HEK293 (cell line): ENCODE measurements around the gene ARPC1A.

Experiments used
- CTCF ChIA-PET: fragments of 350-600 bp; formaldehyde crosslinking; extraction: SDS; loops from one replicate; lab custom pipeline; 2021; ENCODE audit warnings: antibody characterized with exemption; lab: Yijun Ruan, JAX
- POLR2A ChIA-PET: fragments of 300-600 bp; formaldehyde crosslinking; extraction: SDS; loops from one replicate; lab custom pipeline; 2020; ENCODE audit warnings: antibody characterized with exemption, inconsistent platforms; lab: Yijun Ruan, JAX
- H3K27ac ChIP-seq: fragments of 200-500 bp; sonication (Bioruptor generic); 2 replicates; pipeline ENCODE4 v1.5.1; 2014; ENCODE audit warnings: low read depth, low read length, control low read depth, inconsistent platforms; ENCODE audit errors: extremely low read depth
- H3K36me3 ChIP-seq, 2 experiments: fragments of 200-500 bp in 1 of 2; sonication (Bioruptor generic) in 1 of 2; 1 replicate in 1 of 2; 2 replicates in 1 of 2; pipeline ENCODE4 v1.5.1; 2014 to 2017; ENCODE audit warnings: inconsistent platforms in 2 of 2, low read length in 2 of 2; ENCODE audit not compliant: control insufficient read depth in 2 of 2, insufficient read depth in 1 of 2
- H3K4me1 ChIP-seq: fragments of 200-500 bp; sonication (Bioruptor generic); 2 replicates; pipeline ENCODE4 v1.5.1; 2014; ENCODE audit warnings: mild to moderate bottlenecking, low read length, inconsistent platforms; ENCODE audit not compliant: control insufficient read depth, insufficient read depth
- H3K4me3 ChIP-seq: 2 replicates; pipeline ENCODE4 v1.5.1; 2011; ENCODE audit warnings: low read depth, mild to moderate bottlenecking, control low read depth, low read length, moderate library complexity
- H3K9me3 ChIP-seq: fragments of 200-500 bp; sonication (Bioruptor generic); 2 replicates; pipeline ENCODE4 v1.5.1; 2014; ENCODE audit warnings: low read depth, low read length, inconsistent platforms; ENCODE audit not compliant: control insufficient read depth, insufficient read depth
- KLF8 ChIP-seq: fragments of 450-650 bp; formaldehyde crosslinking; IDR thresholded peaks from 2 replicates; pipeline ENCODE4 v1.5.1; 2016; ENCODE audit warnings: missing biosample characterization, missing genetic modification characterization
- SETDB1 ChIP-seq: IDR thresholded peaks from one replicate; pipeline ENCODE4 v1.6.1; 2017; ENCODE audit warnings: mild to moderate bottlenecking, low read length, moderate library complexity, mixed read lengths; ENCODE audit not compliant: insufficient read length
- YY2 ChIP-seq: fragments of 450-650 bp; formaldehyde crosslinking; IDR thresholded peaks from 2 replicates; pipeline ENCODE4 v1.5.1; 2016; ENCODE audit warnings: missing biosample characterization, missing genetic modification characterization
- ZBTB17 ChIP-seq: fragments of 450-650 bp; formaldehyde crosslinking; IDR thresholded peaks from 2 replicates; pipeline ENCODE4 v1.5.1; 2016; ENCODE audit warnings: missing biosample characterization, missing genetic modification characterization
- ZBTB20 ChIP-seq: fragments of 450-650 bp; formaldehyde crosslinking; IDR thresholded peaks from 2 replicates; pipeline ENCODE4 v1.5.1; 2016; ENCODE audit warnings: missing biosample characterization, missing genetic modification characterization
- ZBTB21 ChIP-seq: fragments of 450-650 bp; formaldehyde crosslinking; IDR thresholded peaks from 2 replicates; pipeline ENCODE4 v1.5.1; 2017; ENCODE audit warnings: missing biosample characterization, missing genetic modification characterization
- ZFP69B ChIP-seq: fragments of 450-650 bp; formaldehyde crosslinking; IDR thresholded peaks from 2 replicates; pipeline ENCODE4 v1.5.1; 2016; ENCODE audit warnings: missing biosample characterization, missing genetic modification characterization
- ZNF121 ChIP-seq: fragments of 450-650 bp; formaldehyde crosslinking; IDR thresholded peaks from 2 replicates; pipeline ENCODE4 v1.5.1; 2016; ENCODE audit warnings: missing biosample characterization, missing genetic modification characterization
- ZNF133 ChIP-seq: fragments of 450-650 bp; formaldehyde crosslinking; IDR thresholded peaks from 2 replicates; pipeline ENCODE4 v1.5.1; 2016; ENCODE audit warnings: missing biosample characterization, missing genetic modification characterization
- ZNF169 ChIP-seq: fragments of 450-650 bp; formaldehyde crosslinking; IDR thresholded peaks from 2 replicates; pipeline ENCODE4 v1.5.1; 2016; ENCODE audit warnings: missing biosample characterization, missing genetic modification characterization
- ZNF202 ChIP-seq: fragments of 450-650 bp; formaldehyde crosslinking; IDR thresholded peaks from 2 replicates; pipeline ENCODE4 v1.5.1; 2016; ENCODE audit warnings: missing biosample characterization, missing genetic modification characterization, borderline replicate concordance
- ZNF248 ChIP-seq: fragments of 450-650 bp; formaldehyde crosslinking; IDR thresholded peaks from 2 replicates; pipeline ENCODE4 v1.5.1; 2017; ENCODE audit warnings: missing biosample characterization, missing genetic modification characterization
- ZNF366 ChIP-seq: fragments of 450-650 bp; formaldehyde crosslinking; conservative IDR thresholded peaks from 2 replicates; pipeline ENCODE4 v1.5.1; 2016; ENCODE audit warnings: missing biosample characterization, missing genetic modification characterization
- ZNF416 ChIP-seq: fragments of 450-650 bp; formaldehyde crosslinking; IDR thresholded peaks from 2 replicates; pipeline ENCODE4 v1.5.1; 2016; ENCODE audit warnings: missing biosample characterization, missing genetic modification characterization
- ZNF426 ChIP-seq: fragments of 450-650 bp; formaldehyde crosslinking; IDR thresholded peaks from 2 replicates; pipeline ENCODE4 v1.5.1; 2017; ENCODE audit warnings: missing biosample characterization, missing genetic modification characterization, mild to moderate bottlenecking, inconsistent platforms, moderate library complexity
- ZNF555 ChIP-seq: fragments of 450-650 bp; formaldehyde crosslinking; conservative IDR thresholded peaks from 2 replicates; pipeline ENCODE4 v1.5.1; 2017; ENCODE audit warnings: missing biosample characterization, mild to moderate bottlenecking, missing genetic modification characterization, inconsistent platforms
- ZNF600 ChIP-seq: fragments of 450-650 bp; formaldehyde crosslinking; IDR thresholded peaks from 2 replicates; pipeline ENCODE4 v1.5.1; 2016; ENCODE audit warnings: missing biosample characterization, missing genetic modification characterization
- ZNF610 ChIP-seq: fragments of 450-650 bp; formaldehyde crosslinking; IDR thresholded peaks from 2 replicates; pipeline ENCODE4 v1.5.1; 2016; ENCODE audit warnings: missing biosample characterization, missing genetic modification characterization, borderline replicate concordance
- ZNF624 ChIP-seq: fragments of 450-650 bp; formaldehyde crosslinking; IDR thresholded peaks from 2 replicates; pipeline ENCODE4 v1.5.1; 2017; ENCODE audit warnings: missing biosample characterization, missing genetic modification characterization
- ZNF626 ChIP-seq: fragments of 450-650 bp; sonication (Bioruptor Pico); formaldehyde crosslinking; IDR thresholded peaks from 2 replicates; pipeline ENCODE4 v1.5.1; 2018; ENCODE audit warnings: missing biosample characterization, missing genetic modification characterization, inconsistent platforms
- ZNF629 ChIP-seq: fragments of 450-650 bp; formaldehyde crosslinking; IDR thresholded peaks from 2 replicates; pipeline ENCODE4 v1.5.1; 2017; ENCODE audit warnings: missing biosample characterization, missing genetic modification characterization
- ZNF747 ChIP-seq: fragments of 450-650 bp; formaldehyde crosslinking; IDR thresholded peaks from 2 replicates; pipeline ENCODE4 v1.5.1; 2016; ENCODE audit warnings: missing biosample characterization, missing genetic modification characterization
- ZSCAN23 ChIP-seq: fragments of 450-650 bp; formaldehyde crosslinking; IDR thresholded peaks from 2 replicates; pipeline ENCODE4 v1.5.1; 2016; ENCODE audit warnings: missing biosample characterization, missing genetic modification characterization
- ZSCAN30 ChIP-seq: fragments of 450-650 bp; IDR thresholded peaks from 2 replicates; pipeline ENCODE4 v1.5.1; 2018; ENCODE audit warnings: missing biosample characterization, mild to moderate bottlenecking, missing genetic modification characterization, moderate library complexity
- TF ChIP-seq, protein P1 (sequence below): fragments of 450-650 bp; IDR thresholded peaks from 2 replicates; pipeline ENCODE4 v1.5.1; 2018; ENCODE audit warnings: missing biosample characterization, mild to moderate bottlenecking, missing genetic modification characterization
- TF ChIP-seq, protein P2 (sequence below): fragments of 450-650 bp; formaldehyde crosslinking; IDR thresholded peaks from 2 replicates; pipeline ENCODE4 v1.5.1; 2016; ENCODE audit warnings: missing biosample characterization, missing genetic modification characterization
- TF ChIP-seq, protein P3 (sequence below): fragments of 450-650 bp; formaldehyde crosslinking; IDR thresholded peaks from 2 replicates; pipeline ENCODE4 v1.5.1; 2017; ENCODE audit warnings: missing biosample characterization, missing genetic modification characterization
- TF ChIP-seq, protein P4 (sequence below): fragments of 450-650 bp; formaldehyde crosslinking; IDR thresholded peaks from 2 replicates; pipeline ENCODE4; 2016; ENCODE audit warnings: missing biosample characterization, missing genetic modification characterization

Gene ARPC1A

DNA sequence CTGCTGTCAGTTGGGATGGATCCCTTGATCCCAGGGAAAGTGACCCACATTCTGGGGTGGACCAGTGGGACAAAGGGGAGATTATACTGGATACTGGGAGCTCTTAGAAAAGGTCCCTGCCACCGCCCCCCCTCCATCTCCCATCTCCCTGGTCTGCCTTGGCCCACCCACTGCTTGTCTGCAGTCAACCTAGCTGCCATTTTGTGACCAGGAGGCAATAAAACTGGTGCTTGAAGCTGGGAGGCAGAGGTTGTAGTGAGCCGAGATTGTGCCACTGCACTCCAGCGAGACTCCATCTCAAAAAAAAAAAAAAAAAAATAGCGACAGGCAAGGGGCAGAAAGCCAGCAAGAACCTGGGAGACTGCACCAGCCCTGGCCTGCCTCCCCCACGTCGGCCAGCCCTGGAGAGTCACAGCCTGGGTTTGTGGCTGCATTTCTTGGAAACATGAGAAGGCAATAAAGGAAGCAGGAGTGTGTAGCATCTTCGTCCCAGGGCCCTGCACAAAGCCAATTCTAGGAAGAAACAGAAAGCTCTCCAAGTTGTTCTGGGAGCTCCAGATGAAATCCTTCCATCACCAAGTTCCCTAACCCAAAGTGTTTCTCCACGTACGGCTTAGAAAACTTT lies 44.2 kb downstream of the ARPC1A start (continued):
- TF ChIP-seq, protein P1, sequence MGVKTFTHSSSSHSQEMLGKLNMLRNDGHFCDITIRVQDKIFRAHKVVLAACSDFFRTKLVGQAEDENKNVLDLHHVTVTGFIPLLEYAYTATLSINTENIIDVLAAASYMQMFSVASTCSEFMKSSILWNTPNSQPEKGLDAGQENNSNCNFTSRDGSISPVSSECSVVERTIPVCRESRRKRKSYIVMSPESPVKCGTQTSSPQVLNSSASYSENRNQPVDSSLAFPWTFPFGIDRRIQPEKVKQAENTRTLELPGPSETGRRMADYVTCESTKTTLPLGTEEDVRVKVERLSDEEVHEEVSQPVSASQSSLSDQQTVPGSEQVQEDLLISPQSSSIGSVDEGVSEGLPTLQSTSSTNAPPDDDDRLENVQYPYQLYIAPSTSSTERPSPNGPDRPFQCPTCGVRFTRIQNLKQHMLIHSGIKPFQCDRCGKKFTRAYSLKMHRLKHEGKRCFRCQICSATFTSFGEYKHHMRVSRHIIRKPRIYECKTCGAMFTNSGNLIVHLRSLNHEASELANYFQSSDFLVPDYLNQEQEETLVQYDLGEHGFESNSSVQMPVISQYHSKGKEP (tag by site-specific recombination): peak; percentile 49; the same call in 1 of the 2 replicates
- TF ChIP-seq ZNF629 (tag by site-specific recombination) (0 out of 2 replicates have a peak, but pooled peaks have one; percentile 12), ZSCAN30 (tag by site-specific recombination) (peak; percentile 69; the same call in 1 of the 2 replicates), SETDB1 (no peak), ZNF133 (tag by site-specific recombination) (no peak), ZBTB20 (peak; percentile 46), ZNF121 (tag by site-specific recombination) (no peak), ZNF600 (tag by site-specific recombination) (peak; percentile 23; the same call in 1 of the 2 replicates), ZNF366 (tag by site-specific recombination) (no peak), ZNF624 (tag by site-specific recombination) (no peak), ZNF626 (tag by site-specific recombination) (no peak), YY2 (tag by site-specific recombination) (no peak), KLF8 (tag by site-specific recombination) (0 out of 2 replicates have a peak, but pooled peaks have one; percentile 16), ZNF416 (tag by site-specific recombination) (no peak), ZNF555 (tag by site-specific recombination) (no peak), ZBTB17 (peak; percentile 52; the same call in 1 of the 2 replicates), ZNF202 (tag by site-specific recombination) (no peak)

DNA sequence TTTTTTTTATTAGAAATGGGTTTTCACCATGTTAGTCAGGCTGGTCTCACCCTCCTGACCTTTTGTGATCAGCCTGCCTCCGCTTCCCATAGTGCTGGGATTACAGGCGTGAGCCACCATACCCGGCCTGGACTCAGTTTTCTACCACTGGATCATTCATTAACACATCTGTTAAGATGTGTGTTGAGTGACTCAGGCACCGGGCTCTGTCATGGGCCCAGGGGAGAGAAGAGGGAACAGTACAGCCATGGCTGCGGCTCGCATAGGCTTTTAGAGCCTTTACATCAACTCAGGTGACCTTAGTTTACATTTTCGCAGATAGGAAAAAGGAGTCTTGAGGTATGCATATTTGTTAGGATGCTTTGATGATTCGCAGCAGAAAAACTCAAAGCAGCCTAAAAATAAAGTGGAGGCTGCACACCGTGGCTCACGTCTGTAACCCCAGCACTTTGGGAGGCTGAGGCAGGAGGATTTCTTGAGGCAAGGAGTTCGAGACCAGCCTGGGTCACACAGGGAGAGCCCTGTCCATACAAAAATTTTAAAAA lies 45.8 kb downstream of the ARPC1A start:
- CTCF ChIA-PET: interaction anchor here (0.7 kb wide), 1 partner anchor 25 kb away, joined by 3 read pairs; no protein-coding TSS in a partner anchor
- TF ChIP-seq ZFP69B (tag by site-specific recombination) (no peak), ZBTB17 (no peak), ZNF610 (tag by site-specific recombination) (no peak), ZNF747 (no peak), ZNF426 (tag by site-specific recombination) (no peak), ZSCAN23 (no peak), ZBTB21 (no peak), ZNF248 (tag by site-specific recombination) (no peak), ZNF133 (tag by site-specific recombination) (no peak), ZNF169 (no peak)
- TF ChIP-seq, protein P2, sequence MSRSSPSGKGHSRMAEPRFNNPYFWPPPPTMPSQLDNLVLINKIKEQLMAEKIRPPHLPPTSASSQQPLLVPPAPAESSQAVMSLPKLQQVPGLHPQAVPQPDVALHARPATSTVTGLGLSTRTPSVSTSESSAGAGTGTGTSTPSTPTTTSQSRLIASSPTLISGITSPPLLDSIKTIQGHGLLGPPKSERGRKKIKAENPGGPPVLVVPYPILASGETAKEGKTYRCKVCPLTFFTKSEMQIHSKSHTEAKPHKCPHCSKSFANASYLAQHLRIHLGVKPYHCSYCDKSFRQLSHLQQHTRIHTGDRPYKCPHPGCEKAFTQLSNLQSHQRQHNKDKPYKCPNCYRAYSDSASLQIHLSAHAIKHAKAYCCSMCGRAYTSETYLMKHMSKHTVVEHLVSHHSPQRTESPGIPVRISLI: no peak
- TF ChIP-seq, protein P3, sequence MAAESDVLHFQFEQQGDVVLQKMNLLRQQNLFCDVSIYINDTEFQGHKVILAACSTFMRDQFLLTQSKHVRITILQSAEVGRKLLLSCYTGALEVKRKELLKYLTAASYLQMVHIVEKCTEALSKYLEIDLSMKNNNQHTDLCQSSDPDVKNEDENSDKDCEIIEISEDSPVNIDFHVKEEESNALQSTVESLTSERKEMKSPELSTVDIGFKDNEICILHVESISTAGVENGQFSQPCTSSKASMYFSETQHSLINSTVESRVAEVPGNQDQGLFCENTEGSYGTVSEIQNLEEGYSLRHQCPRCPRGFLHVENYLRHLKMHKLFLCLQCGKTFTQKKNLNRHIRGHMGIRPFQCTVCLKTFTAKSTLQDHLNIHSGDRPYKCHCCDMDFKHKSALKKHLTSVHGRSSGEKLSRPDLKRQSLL (tag by site-specific recombination): no peak
- TF ChIP-seq, protein P4, sequence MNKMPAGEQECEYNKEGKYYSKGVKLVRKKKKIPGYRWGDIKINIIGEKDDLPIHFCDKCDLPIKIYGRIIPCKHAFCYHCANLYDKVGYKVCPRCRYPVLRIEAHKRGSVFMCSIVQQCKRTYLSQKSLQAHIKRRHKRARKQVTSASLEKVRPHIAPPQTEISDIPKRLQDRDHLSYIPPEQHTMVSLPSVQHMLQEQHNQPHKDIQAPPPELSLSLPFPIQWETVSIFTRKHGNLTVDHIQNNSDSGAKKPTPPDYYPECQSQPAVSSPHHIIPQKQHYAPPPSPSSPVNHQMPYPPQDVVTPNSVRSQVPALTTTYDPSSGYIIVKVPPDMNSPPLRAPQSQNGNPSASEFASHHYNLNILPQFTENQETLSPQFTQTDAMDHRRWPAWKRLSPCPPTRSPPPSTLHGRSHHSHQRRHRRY (tag by site-specific recombination): no peak
- no peaks in the 10 kb centered on the region for H3K4me1 ChIP-seq
- H3K36me3 ChIP-seq: peaks cover under 1 to 9% of the 10 kb centered on the region in 2 experiments; a peak in 2 of 3 replicates
- H3K4me3 ChIP-seq: no peak overlapping the region
- no peak overlapping the region for H3K27ac ChIP-seq
- POLR2A ChIA-PET: interaction anchor here (0.7 kb wide), 1 partner anchor 1093 kb away, joined by 4 read pairs; no protein-coding TSS in a partner anchor
- H3K9me3 ChIP-seq: no peaks in the 10 kb centered on the region
